ENCODE measurements around the gene SRPX2.

DNA sequence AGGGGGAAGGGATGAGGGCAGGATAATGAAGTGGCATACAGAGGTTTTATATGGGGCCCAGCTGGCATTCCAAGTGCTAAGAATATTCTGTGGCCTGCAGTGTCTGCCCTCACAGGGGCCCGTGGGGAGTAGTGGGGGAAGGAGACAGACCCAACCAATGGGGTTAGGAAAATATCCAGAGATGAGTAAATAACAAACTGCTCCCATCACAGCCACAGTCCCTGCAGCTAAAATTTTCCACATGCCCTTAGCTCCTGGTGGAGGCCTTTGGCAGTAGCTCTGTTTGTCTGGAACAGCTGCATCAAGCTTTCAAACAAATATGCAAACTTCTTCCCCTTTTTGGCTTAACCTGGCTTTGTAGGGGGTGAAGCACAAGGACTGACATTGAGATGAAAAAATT is 3.1 kb downstream of the SRPX2 start:
- TF ChIP-seq CBX5 (IDR thresholded peaks at IDR 0.05; ENCODE audit: borderline replicate concordance, low read depth) (no peak), TAF1 (IDR thresholded peaks at IDR 0.05; ENCODE audit: control insufficient read depth, extremely low read depth, insufficient read depth, low read length, severe bottlenecking) (no peak), NFRKB (IDR thresholded peaks at IDR 0.05; ENCODE audit: low read depth) (no peak), LARP7 (IDR thresholded peaks at IDR 0.05) (no peak), POLR2AphosphoS5 (IDR thresholded peaks at IDR 0.05; ENCODE audit: control insufficient read depth, insufficient read depth, low read depth, low read length) (no peak)
- TF ChIP-seq, protein P1, sequence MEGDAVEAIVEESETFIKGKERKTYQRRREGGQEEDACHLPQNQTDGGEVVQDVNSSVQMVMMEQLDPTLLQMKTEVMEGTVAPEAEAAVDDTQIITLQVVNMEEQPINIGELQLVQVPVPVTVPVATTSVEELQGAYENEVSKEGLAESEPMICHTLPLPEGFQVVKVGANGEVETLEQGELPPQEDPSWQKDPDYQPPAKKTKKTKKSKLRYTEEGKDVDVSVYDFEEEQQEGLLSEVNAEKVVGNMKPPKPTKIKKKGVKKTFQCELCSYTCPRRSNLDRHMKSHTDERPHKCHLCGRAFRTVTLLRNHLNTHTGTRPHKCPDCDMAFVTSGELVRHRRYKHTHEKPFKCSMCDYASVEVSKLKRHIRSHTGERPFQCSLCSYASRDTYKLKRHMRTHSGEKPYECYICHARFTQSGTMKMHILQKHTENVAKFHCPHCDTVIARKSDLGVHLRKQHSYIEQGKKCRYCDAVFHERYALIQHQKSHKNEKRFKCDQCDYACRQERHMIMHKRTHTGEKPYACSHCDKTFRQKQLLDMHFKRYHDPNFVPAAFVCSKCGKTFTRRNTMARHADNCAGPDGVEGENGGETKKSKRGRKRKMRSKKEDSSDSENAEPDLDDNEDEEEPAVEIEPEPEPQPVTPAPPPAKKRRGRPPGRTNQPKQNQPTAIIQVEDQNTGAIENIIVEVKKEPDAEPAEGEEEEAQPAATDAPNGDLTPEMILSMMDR (IDR thresholded peaks at IDR 0.05 in 2 of 3, conservative IDR thresholded peaks at IDR 0.05 in 1 of 3; ENCODE audit: insufficient read depth in 2 of 3, low read depth in 1 of 3, low read length in 3 of 3) = no peak
